Glutamatergic neuron (in vitro differentiated cells): Measurements from ENCODE around the gene TRAPPC6A. TPM values are rescaled to one million over a fixed set of nuclear protein-coding genes. Genes with fewer than 3 reads are reported as not detected.
A peak's percentile ranks its signal among the peaks of the same experiment; 100 is the strongest.

Source experiments
- DNase-seq: peaks from one replicate; pipeline ENCODE4 v3.0.0; 2022
- H3K27ac Mint-ChIP-seq: one replicate; pipeline ENCODE4 v1.8.0; 2020; ENCODE audit warnings: mild to moderate bottlenecking, mixed read lengths, inconsistent platforms; ENCODE audit not compliant: unreplicated experiment
- H3K27me3 Mint-ChIP-seq: one replicate; pipeline ENCODE4 v1.8.0; 2020; ENCODE audit warnings: mild to moderate bottlenecking, moderate library complexity, mixed read lengths, inconsistent platforms; ENCODE audit not compliant: unreplicated experiment
- H3K36me3 Mint-ChIP-seq: one replicate; pipeline ENCODE4 v1.8.0; 2020; ENCODE audit warnings: mild to moderate bottlenecking, mixed read lengths, inconsistent platforms; ENCODE audit not compliant: unreplicated experiment
- H3K4me1 Mint-ChIP-seq: one replicate; pipeline ENCODE4 v1.8.0; 2020; ENCODE audit warnings: mild to moderate bottlenecking, low read depth, mixed read lengths, inconsistent platforms; ENCODE audit not compliant: unreplicated experiment
- H3K4me3 Mint-ChIP-seq: one replicate; pipeline ENCODE4 v1.8.0; 2020; ENCODE audit warnings: mild to moderate bottlenecking, mixed read lengths, inconsistent platforms; ENCODE audit not compliant: unreplicated experiment
- H3K9me3 Mint-ChIP-seq: one replicate; pipeline ENCODE4 v1.8.0; 2020; ENCODE audit warnings: mild to moderate bottlenecking, moderate library complexity, mixed read lengths, inconsistent platforms; ENCODE audit not compliant: unreplicated experiment
- CTCF ChIP-seq: fragments of 200-600 bp; sonication (generic); IDR thresholded peaks from one replicate; pipeline ENCODE4 v1.5.0; 2021; ENCODE audit not compliant: partially characterized antibody, unreplicated experiment
- total RNA-seq: library from RNA; stranded (reverse); fragmentation: NEBNext Ultra II Directional; extraction: Animal tissue kit (Norgen Biotek cat#: 25700); gene quantifications from one replicate; pipeline ENCODE4 v1.2.1, GENCODE V29; 2021; ENCODE audit not compliant: unreplicated experiment

Gene TRAPPC6A
- total RNA-seq, 1 donor from 2014 or later, result 31.6 TPM

DNA sequence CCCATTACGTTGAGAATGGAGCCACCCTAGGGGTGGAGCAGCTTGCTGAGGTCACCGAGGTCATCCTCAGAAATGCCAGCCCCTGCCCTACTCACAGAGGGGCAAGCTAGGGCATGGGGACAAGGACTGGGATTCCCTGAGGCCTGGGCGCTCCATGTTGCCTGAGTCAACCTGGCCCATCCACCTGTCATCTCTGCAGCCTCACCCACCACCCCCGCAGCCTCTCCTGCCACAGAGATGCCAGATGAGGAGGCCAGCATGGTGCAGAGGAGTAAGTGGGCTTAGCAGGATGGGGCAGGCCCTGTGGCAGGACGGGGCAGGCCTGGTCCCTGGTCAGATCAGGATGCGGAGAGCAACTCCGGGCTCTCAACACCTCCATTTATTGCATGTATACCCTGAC lies 26.7 kb downstream of the TRAPPC6A start:
- TF ChIP-seq CTCF, result no peak
- peaks cover 18% of the 10 kb centered on the region for H3K9me3 Mint-ChIP-seq
- no peak overlapping the region for H3K27ac Mint-ChIP-seq
- peaks cover 8% of the 10 kb centered on the region for H3K4me1 Mint-ChIP-seq
- no peak overlapping the region for H3K4me3 Mint-ChIP-seq
- peaks cover 13% of the 10 kb centered on the region for H3K27me3 Mint-ChIP-seq
- H3K36me3 Mint-ChIP-seq, result no peaks in the 10 kb centered on the region
- no peak for DNase-seq

DNA sequence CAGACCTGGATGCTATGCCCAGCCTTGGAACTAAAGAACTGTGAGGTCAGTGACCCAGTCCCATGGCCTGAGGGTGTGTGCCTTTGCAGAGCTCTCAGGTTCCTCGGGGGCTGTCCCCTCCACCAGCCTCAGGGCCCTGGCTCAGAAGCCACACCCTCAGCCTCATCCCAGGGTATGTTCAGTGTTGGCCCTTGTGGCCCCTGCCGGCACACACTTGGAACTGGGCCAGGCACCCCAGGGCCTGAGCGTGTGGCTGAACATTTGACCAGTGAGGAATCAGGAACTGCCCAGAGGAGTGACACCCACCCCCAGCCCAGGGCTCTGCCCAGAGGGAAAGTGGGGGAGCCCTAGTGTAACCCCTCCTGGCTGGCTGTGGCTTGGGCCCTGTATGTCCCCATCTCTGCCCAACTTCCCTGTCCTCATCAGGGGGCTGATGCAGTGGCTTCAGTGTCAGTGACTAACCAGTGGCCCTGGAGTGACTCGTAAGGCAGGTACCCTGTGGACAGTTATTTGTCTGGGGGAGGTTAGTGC lies 27.2 kb downstream of the TRAPPC6A start:
- Mint-ChIP-seq H3K36me3 (no peaks in the 10 kb centered on the region), H3K9me3 (peaks cover 18% of the 10 kb centered on the region), H3K27ac (no peak overlapping the region), H3K27me3 (peaks cover 13% of the 10 kb centered on the region), H3K4me1 (peaks cover 8% of the 10 kb centered on the region), H3K4me3 (no peak overlapping the region)
- no peak for DNase-seq
- TF ChIP-seq CTCF, result no peak

GRCh38 chr19:45150180-45150579 lies 27.9 kb downstream of the TRAPPC6A start:
- TF ChIP-seq CTCF, result no peak
- peaks cover 16% of the 10 kb centered on the region for H3K9me3 Mint-ChIP-seq
- H3K4me3 Mint-ChIP-seq, result no peak overlapping the region
- H3K4me1 Mint-ChIP-seq, result peaks cover 6% of the 10 kb centered on the region
- no peaks in the 10 kb centered on the region for H3K36me3 Mint-ChIP-seq
- peaks cover 13% of the 10 kb centered on the region for H3K27me3 Mint-ChIP-seq
- DNase-seq, result no peak
- H3K27ac Mint-ChIP-seq, result no peak overlapping the region

- H3K27ac Mint-ChIP-seq, result no peak overlapping the region
- H3K9me3 Mint-ChIP-seq, result peaks cover 15% of the 10 kb centered on the region
- peaks cover 10% of the 10 kb centered on the region for H3K27me3 Mint-ChIP-seq
- DNase-seq, result no peak
- TF ChIP-seq CTCF, result no peak
- no peaks in the 10 kb centered on the region for H3K36me3 Mint-ChIP-seq
- H3K4me1 Mint-ChIP-seq, result peaks cover 3% of the 10 kb centered on the region
- H3K4me3 Mint-ChIP-seq, result peak overlapping the region; percentile 61
These were observed 28.9 kb downstream of the TRAPPC6A start for GRCh38 chr19:45149129-45149528.

GRCh38 chr19:45147835-45148676 lies 30.0 kb downstream of the TRAPPC6A start:
- peaks cover 12% of the 10 kb centered on the region for H3K9me3 Mint-ChIP-seq
- no peak for TF ChIP-seq CTCF
- peaks cover under 1% of the 10 kb centered on the region for H3K4me1 Mint-ChIP-seq
- H3K27me3 Mint-ChIP-seq, result peaks cover 6% of the 10 kb centered on the region
- no peak overlapping the region for H3K27ac Mint-ChIP-seq
- no peak for DNase-seq
- no peak overlapping the region for H3K4me3 Mint-ChIP-seq
- H3K36me3 Mint-ChIP-seq, result no peaks in the 10 kb centered on the region
